Measurements from ENCODE around the gene MCOLN1.
"Not testable (repeated sequence)": the region's sequence is repeated elsewhere in the genome, so short reads cannot be mapped to it uniquely, and the experiment has no call there.

MCOLN1 gene

DNA sequence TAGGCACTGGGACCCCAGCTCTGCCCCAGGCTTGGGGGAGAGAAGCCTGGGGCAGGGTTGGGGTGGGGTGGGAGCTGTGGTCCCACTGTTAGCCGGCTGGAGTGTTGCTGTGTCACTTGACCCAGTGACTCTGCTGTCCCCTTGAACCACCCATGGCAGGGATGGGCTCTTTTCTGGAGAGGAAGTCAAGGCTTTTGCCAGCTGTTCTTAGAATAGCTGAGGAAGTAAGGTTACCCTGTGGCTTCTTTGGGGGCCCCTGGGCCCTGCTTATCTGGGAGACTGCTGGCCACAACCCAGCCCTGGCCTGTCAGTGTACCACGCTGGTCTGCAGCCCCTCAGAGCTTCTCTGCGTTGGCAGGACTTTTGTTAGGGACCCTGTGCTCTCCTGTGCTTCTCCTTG lies 22.2 kb downstream of the MCOLN1 start:
- DNase-seq: peak; percentile 90

GRCh38 chr19:7545300-7545699 lies 22.9 kb downstream of the MCOLN1 start:
- DNase-seq: peak; percentile 23

GRCh38 chr19:7545904-7546303 lies 23.5 kb downstream of the MCOLN1 start:
- peak; percentile 95 for DNase-seq

DNA sequence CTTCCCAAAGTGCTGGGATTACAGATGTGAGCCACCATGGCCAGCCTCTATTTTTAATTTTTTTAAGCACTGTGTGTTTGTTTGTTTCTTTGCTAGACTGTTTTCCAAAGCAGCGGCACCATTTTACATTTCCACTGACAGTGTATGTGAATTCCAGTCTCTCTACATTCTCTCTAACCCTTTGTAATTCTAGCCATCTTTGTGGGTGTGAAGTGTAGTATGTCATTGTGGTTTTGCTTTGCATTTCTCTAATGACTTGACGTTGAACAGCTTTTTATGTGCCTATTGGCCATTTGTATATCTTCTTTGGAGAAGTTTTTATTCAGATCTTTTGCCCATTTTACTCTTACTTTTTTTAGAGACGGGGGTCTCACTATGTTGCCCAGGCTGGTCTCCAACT lies 24.7 kb downstream of the MCOLN1 start:
- DNase-seq: no peak

GRCh38 chr19:7549429-7550148 lies 27.2 kb downstream of the MCOLN1 start:
- DNase-seq: peak; percentile 5

DNA sequence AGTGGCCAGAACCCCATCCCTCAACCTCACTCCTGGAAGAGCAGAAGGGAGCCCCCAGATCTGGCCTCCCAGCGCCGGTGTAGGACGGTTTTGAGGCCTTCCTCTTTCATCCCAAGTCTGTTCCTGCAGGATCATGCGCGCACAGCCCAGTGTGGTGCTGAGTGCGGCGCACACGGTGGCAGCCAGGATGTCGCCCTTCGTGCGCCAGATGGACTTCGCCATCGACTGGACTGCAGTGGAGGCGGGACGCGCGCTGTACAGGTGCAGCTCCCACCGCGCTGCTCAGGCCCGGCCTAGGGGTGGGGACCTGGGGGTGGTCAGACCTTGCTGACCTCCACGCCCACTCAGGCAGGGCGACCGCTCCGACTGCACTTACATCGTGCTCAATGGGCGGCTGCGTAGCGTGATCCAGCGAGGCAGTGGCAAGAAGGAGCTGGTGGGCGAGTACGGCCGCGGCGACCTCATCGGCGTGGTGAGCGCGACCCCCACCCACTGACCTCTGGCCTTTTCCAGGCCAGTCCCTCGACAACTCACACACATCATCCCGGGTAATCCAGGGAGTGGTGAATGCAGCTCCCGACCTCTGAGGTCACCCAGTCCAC lies 27.8 kb downstream of the MCOLN1 start:
- no peak for DNase-seq

DNA sequence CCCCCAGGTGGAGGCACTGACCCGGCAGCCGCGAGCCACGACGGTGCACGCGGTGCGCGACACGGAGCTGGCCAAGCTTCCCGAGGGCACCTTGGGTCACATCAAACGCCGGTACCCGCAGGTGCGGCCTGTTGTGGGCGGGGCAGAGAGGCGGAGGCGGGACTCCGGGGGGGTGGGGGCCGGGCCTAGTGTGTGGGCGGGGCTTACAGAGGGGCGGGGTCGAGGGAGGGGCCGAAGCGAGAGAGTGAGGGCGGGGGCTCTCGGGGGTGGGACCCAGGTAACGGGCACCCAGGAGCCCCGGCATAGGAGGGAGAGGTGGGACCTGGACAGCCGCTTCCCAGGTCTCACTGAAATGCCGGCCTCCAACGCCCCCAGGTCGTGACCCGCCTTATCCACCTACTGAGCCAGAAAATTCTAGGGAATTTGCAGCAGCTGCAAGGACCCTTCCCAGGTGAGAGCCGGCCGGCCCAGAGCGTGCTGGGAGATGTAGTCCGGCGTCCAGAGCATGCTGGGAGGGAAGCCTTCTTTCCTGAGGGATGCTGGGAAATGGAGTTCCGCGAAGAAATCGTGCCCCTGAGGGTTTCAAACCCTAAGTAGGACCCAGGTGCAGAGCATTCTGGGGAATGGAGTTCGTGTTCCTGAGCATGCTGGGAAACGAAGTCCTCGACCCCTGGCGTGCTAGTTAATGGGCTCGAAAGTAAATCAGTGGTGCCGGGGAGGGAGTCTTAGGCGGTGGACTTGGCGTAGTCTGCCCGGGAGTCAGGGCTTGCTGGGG lies 28.8 kb downstream of the MCOLN1 start:
- no peak for DNase-seq

GRCh38 chr19:7552781-7553180 lies 30.4 kb downstream of the MCOLN1 start:
- DNase-seq: no peak

GRCh38 chr19:7554565-7554964 lies 32.1 kb downstream of the MCOLN1 start:
- DNase-seq: no peak

- no peak for DNase-seq
Measured at GRCh38 chr19:7554990-7555864, 32.8 kb downstream of the MCOLN1 start.

DNA sequence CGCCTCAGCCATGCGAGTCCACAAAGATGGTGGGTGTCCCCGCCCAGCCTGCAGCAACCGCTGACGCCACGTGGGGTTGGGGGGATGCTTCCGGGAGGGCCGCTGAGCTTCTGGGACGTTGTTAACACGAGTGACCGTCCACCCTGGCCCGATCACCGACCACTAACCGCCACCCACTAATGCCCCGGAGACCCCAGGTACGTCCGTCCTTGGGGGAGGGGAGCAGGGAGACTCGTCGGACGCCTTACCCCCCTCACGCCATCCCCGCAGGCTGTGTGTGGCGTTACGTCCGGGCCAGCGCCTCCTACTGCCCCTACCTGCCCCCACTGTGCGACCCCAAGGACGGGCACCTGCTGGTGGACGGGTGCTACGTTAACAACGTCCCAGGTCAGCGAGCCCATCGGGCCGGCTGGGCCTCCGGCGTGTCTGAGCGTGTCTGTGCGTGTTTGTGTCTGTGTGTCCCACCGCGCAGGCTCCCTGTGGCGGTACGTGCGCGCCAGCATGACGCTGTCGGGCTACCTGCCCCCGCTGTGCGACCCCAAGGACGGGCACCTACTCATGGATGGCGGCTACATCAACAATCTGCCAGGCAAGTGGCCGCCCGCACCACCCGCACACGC lies 34.4 kb downstream of the MCOLN1 start:
- DNase-seq: no peak

DNA sequence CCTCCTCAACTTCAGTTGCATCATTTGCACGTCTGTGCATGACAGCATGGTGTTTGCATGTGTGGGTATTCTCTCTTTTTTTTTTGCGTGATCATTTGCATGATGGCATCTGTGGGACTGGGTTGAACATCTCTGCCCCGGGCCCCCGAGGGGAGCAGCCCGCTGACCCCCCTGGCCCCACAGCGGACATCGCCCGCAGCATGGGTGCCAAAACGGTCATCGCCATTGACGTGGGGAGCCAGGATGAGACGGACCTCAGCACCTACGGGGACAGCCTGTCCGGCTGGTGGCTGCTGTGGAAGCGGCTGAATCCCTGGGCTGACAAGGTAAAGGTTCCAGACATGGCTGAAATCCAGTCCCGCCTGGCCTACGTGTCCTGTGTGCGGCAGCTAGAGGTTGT lies 36.2 kb downstream of the MCOLN1 start:
- DNase-seq: no peak

GRCh38 chr19:7559102-7559501 lies 36.7 kb downstream of the MCOLN1 start:
- no peak for DNase-seq

GRCh38 chr19:7560255-7560654 lies 37.8 kb downstream of the MCOLN1 start:
- DNase-seq: no peak

DNA sequence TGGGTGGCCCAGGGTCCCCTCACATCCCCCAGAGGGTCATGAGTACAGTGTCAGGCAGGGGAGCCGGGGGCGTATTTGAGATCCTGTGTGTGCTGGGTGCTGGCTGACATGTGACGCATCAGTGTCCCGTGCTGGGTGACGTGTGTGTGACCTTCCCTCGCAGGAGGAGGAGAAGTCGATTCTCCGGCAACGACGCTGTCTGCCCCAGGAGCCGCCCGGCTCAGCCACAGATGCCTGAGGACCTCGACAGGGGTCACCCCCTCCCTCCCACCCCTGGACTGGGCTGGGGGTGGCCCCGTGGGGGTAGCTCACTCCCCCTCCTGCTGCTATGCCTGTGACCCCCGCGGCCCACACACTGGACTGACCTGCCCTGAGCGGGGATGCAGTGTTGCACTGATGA lies 38.9 kb downstream of the MCOLN1 start:
- DNase-seq: no peak

GRCh38 chr19:7562646-7563393 lies 40.4 kb downstream of the MCOLN1 start:
- DNase-seq: no peak

DNA sequence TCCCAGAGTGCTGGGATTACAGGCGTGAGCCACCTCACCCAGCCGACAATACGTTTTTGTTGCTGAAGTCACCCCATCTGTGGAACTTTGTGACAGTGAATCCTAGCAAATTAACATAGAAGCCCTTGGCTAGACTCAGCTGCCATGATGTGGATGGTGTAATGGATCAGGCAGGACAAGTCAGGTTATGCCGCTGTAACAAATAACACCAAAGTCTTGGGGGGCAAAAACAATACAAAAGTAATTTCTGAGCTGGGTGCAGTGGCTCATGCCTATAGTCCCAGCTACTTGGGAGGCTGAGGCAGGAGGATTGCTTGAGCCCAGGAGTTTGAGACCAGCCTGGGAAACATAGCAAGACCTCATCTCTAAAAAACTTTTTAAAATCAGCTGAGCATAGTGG lies 42.4 kb downstream of the MCOLN1 start:
- DNase-seq: no peak

- DNase-seq: no peak
Measured at GRCh38 chr19:7565332-7565731, 42.9 kb downstream of the MCOLN1 start.

- no peak for DNase-seq
Measured at GRCh38 chr19:7570761-7571160, 48.3 kb downstream of the MCOLN1 start.

DNA sequence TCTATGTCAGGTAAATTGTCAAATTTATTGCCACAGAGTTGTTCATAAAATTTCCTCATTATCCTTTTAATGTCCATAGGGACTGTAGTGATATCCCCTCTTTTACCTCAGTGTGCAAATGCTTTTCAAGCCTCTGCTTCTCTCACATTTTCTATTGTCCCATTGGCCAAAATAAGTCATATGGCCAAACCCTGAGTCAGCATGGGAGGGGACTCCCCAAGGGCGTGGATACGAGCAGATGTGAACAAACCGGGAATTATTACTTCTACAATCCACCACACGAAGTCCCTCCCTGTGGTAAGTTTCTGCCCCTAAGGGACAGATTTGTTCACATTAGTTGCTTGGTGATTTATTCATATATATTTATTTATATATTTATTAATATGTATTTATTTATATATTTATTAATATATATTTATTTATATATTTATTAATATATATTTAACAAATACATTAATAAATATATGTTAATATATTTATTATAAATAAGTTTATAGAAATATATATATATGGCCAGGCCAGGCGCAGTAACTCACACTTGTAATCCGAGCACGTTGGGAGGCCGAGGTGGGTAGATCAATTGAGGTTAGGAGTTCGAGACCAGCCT lies 53.1 kb downstream of the MCOLN1 start:
- DNase-seq: no peak

- not testable (repeated sequence) for DNase-seq
Measured at GRCh38 chr19:7577422-7577821, 55.0 kb downstream of the MCOLN1 start.

Data from GF-D8 (cell line).